Bone marrow (tissue), 2 donors: Measurements from ENCODE around the gene NFIX.

Source experiments
- DNase-seq, 2 donors: peaks; one replicate each; lab custom pipeline; 2025; lab: John Stamatoyannopoulos, UW

Gene NFIX

GRCh38 chr19:13074378-13074777 is 79.1 kb downstream of the NFIX start:
- no peak for DNase-seq

DNA sequence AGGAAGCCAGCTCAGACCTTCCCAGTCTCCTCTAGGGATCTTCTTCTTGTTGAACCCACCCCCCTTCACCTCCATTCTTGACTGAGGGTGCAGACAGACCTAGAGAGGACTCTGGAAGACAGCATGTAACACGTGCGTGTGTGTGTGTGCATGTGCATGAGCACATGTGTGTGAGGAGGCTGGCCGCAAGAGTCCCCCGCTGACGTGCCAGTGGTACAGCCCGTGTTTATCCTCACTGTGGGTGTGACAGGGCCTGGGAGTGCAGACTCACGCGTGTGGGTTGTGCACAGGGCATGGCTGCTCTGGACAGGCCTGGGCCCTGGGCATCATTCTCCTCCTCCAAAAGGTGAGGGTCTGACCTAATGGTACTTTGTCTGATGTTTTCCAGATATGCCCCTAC is 81.0 kb downstream of the NFIX start:
- DNase-seq = no peak

DNA sequence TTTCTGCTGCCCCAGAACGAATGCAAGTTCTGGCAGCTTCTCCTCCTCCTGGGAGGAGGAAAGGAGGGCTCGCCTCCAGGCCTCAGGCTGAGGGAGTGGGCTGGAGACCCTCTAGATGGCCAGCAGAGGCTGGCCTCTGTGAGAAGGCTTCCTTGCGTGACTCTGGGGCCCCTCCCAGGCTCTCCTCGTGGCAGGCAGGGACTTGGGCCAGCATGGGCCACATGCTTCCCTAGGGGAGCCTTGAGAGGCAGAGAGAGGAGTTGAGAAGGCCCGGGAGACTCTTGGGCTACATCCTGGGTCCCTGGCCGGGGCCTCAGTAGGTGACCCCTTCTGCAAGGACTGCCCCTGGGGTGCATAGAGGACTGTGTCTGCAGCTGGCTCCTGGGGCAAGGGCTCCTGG is 81.5 kb downstream of the NFIX start:
- no peak for DNase-seq

GRCh38 chr19:13077240-13077639 is 82.0 kb downstream of the NFIX start:
- DNase-seq = no peak

DNA sequence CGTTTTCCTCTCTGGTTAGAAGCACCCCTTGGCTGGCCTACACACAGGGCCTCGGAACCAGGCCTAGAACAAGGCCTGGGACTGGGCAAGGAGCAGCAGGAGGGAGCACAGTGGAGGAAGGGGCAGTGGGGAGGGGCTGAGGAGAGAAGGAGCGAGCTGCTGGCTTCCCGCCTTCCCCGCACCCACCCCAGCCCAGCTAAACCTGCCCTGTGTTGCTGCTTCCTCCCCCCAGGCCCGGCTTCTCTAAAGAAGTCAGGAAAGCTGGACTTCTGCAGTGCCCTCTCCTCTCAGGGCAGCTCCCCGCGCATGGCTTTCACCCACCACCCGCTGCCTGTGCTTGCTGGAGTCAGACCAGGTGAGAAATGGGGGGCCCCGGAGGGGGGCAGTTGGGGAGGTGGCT is 83.1 kb downstream of the NFIX start:
- no peak for DNase-seq

GRCh38 chr19:13078897-13079541 is 83.7 kb downstream of the NFIX start:
- DNase-seq = no peak

DNA sequence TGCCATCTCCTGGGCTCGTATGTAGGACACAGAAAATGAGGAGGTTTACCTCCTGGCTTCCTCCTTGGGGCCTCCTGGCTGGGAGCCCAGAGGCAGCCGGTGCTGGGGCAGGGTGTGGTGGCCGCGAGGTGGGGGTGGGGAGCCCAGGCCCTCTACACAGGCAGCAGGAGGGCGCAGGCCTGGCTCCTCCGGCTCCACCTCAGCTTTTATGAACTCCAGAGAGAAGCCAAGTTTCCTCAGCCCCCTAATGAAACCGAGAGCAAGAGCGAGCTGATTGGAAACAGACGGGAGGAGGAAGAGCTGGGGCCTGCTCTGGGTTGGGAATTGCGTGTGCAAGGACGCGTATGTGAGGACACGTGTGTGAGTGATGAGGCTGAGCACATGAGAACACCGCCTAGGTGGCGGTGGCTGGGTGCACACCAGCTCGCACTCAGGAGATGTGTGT is 84.3 kb downstream of the NFIX start:
- no peak for DNase-seq

DNA sequence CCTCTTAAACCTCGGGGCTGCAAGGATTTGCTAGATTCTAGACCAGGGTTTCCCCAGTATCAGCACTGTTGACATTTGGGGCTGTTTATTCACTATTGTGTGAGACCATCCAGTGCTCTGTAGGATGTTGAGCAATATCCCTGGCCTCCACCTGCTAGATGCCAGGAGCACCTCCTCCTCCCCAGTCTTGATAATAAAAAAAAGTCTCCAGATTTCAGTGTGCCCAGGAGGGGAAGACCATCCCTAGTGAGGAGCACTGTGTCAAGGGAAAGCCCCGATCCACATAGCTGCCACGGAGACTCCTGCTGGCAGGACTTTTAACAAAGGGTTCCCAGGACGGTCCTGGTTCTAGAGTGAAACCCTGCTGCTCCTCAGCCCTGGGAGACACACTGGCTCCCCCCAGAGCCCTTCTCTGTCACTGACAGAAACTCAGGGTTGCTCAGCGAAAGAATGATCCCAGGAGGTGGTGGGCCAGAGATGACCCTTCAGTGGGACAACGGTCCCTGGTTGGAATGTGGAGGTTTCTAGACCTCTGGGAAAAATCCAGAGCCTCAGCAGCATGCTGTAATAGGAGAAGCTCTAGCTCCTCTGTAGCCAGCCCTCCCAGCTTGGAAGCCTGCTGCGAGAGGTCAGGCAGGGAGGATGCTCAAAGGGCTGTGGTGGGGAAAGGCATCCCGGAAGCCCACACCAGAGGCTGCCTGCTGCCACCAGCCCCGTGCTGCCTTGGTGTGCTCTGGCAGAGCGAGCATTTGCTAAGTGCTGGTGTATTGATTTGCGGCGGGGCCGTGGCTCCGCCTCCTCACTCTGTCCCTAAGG is 87.1 kb downstream of the NFIX start:
- DNase-seq = no peak

DNA sequence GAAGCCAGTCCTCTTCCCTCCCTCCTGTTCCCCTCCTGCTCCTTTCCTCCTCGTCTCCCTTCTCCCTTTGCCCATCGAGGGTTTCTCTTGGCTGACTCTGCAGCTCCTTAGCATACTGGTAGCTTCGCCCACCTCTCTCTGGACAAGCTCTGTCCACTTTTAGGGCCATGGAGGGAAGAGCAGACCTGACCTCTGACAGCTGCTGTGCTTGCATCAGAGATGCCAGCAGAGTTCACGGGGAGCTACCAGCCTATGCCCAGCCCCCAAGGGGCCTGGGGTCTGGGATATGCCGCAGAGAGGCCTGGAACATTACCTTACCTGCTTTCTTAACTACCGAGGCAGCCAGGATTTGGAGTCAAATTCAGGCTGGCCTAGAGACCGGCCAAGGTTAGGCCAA is 87.7 kb downstream of the NFIX start:
- DNase-seq = no peak

GRCh38 chr19:13083627-13084026 is 88.4 kb downstream of the NFIX start:
- no peak for DNase-seq

GRCh38 chr19:13085666-13086065 is 90.4 kb downstream of the NFIX start:
- DNase-seq = no peak

DNA sequence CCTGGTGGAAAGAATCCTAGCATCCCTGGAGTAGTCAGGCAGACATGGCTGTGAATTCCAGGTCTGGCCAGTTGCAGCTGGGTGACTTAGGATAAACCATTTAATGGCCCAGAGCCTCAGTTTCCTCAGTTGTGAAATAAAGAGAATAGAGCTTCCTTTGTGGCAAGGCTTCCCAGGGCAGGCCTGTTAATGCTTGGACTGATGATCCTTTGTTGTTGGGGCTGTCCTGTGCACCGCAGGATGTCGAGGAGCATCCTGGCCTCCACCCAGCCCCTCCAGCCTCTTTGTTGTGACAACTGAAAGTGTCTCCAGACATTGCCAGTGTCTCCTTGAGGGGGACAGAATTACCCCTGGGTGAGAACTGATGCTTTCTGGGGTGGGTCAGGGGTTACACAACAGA is 91.1 kb downstream of the NFIX start:
- DNase-seq = no peak

GRCh38 chr19:13087295-13087694 is 92.0 kb downstream of the NFIX start:
- no peak for DNase-seq

DNA sequence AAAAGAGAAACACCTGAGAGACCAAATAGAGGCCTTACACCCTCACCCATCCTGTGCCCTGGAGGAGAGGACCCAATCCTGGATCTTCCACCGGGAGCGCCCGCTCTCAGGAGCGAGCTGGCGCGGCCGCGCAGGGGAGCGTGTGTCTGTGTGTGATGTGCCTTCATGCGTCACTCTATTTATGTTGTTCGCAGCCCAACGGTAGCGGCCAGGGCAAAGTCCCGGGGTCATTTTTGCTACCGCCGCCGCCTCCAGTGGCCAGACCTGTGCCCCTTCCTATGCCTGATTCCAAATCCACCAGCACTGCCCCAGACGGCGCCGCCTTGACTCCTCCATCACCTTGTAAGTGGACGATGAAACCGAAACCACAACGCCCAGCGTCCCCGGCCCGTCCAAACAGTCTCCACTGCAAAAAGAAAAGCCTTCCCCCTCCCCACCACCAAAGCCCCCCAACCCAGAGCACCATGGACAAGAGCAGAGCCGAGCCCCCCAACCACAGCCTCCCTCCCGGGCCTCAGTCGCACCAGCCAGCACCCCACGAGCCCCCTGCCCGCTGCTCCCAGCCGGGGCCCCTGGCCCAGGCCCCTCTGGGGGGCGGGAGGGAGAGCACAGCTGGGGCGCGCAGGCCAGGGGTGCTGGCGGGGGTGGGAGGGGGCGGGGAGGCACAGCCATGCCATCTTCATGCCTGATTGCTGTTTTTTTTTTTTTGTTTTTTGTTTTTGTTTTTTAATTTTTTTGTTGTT is 92.7 kb downstream of the NFIX start:
- no peak for DNase-seq

- DNase-seq = peak in 1 of 2 donors; percentile 9
These were observed 94.0 kb downstream of the NFIX start for GRCh38 chr19:13089139-13089856.

- no peak for DNase-seq
These were observed 94.7 kb downstream of the NFIX start for GRCh38 chr19:13089857-13090507.

DNA sequence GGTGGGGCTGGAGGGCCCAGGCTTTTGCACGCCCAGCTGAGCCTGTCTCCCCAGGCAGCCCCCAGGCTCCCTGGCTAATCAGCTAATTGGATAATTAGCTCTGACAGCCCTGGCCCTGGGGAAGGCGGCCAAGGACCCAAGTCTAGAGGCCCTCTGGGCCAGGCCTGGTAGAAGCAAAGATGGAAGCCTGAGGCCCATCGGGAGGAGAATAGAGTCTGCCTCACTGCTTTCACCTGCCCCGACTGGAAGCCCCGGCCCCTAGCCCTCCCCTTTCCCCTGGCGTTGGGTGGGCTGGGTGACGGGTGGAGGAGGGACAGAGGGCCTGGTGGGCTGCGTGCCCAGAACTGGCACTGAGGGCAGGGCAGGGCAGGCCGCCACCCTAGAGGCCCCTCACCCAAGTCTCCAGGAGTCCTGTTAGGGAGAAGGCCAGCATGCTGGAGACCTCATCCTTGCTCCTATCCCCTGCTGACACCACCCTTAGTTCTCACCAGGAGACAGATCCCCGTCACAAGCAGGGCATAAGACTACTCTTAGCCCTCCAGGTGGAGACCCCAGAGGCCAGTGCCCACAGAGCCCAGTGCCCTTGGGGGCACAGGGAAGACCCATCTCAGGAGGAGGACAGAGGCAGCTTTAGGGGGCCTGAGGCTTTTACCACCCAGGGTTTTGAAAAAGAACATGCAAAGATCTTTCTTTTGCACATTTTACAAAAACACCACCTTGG is 95.4 kb downstream of the NFIX start:
- DNase-seq = no peak

DNA sequence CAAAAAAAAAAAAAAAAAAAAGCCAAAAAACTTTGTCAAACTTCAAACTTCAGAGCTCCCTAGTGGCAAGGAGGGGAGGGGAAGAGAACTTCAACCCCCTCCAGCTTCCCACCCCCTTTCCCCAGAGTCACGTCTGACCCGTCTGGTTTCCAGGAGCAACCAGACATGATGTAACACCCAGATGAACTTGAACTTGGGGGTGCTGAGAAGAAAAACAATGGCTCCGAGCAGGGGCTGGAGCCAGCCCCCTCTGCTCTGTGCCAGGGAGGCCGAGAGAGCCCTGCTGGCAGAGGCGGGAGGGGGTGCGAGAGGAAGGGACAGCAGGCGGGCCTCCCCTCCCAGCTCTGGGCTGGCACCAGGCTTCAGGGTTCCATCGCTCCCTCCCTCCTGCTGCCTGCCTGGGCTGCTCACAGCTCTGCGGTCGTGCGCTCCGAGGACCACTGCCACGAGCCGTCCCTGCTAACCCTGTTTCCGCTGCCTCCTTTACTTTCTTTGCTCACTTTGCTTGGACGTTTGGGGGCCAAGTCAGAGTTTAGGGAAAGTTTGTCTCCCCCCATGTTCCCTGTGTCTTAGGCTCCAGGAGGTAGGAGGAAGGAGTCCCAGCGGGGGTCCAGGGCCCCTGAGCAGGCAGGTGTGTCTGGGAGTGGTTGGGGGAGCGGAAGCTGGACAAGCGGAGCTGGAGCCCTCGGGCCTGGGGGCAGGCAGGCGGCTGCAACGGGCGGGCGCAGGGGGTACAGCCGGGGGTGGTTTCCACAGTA is 96.3 kb downstream of the NFIX start:
- DNase-seq = peak in 1 of 2 donors; percentile 25

DNA sequence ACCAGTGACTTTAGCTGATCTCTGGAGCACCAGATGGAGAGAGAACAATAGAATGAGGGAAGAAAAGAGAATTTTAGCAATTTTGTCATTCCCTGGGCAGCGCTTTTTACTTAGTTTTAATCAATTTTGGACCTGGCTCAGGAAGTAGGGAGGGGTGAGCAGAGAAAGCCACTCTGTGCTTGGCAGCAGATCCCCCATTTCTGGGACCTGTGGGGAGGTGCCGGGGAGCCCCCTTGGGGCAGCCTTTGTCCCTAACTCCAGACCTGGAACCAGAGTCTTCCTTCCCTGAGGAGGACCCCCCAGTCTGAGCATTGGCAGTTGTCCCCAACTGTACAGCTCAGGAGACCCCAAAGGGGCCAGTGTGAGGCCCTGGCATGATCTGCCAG is 96.9 kb downstream of the NFIX start:
- no peak for DNase-seq

DNA sequence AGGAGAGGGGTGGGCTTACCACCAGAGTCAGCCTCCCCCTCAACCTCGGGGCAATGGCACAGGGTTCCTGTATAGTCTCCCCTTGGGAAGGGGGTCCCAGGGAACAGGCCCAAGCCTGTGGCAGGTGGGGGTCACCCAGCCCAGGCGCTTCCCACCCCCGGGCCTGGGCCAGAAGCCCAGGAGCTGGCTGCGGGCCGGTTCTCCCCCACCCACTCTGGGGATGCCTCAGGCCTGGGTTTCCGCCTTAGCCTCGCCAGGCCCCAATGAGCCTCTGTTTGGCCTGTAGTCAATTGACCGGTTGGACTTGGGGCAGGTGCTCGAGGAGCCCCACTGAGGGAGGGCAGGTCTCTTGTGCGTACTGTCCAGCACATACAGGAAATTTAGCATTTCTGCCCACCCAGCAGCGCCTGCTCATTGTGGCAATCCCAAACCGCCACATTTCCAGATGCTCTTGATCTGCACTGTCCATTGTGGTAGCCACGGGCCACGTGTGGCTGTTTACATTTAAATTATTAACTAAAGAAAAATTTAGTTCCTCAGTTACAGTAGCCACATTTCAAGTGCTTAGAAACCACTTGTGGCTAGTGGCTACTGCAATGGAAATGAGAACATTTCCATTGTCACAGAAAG is 97.4 kb downstream of the NFIX start:
- no peak for DNase-seq
